SKM-1 treated with dmso at 0.1 percent for 144 hours (cell line): ENCODE measurements around the gene ABO.
A peak's percentile ranks its signal among the peaks of the same experiment; 100 is the strongest.
"Not testable (repeated sequence)": the region's sequence is repeated elsewhere in the genome, so short reads cannot be mapped to it uniquely, and the experiment has no call there.

Experiments used
- DNase-seq: peaks from one replicate; lab custom pipeline; 2025; ENCODE audit not compliant: unreplicated experiment; lab: John Stamatoyannopoulos, UW

The ABO gene

GRCh38 chr9:133246991-133247390 is 28.0 kb downstream of the ABO start:
- DNase-seq: no peak

- DNase-seq: no peak
Measured at GRCh38 chr9:133246562-133246961, 28.4 kb downstream of the ABO start.

GRCh38 chr9:133242991-133243390 is 32.0 kb downstream of the ABO start:
- no peak for DNase-seq

GRCh38 chr9:133242241-133242640 is 32.8 kb downstream of the ABO start:
- no peak for DNase-seq

- DNase-seq: no peak
Measured at GRCh38 chr9:133239533-133240090, 35.4 kb downstream of the ABO start.

- DNase-seq: peak; percentile 74
Measured at GRCh38 chr9:133238851-133239532, 36.0 kb downstream of the ABO start.

GRCh38 chr9:133238272-133238850 is 36.6 kb downstream of the ABO start:
- DNase-seq: no peak

GRCh38 chr9:133237035-133237731 is 37.8 kb downstream of the ABO start:
- DNase-seq: no peak

GRCh38 chr9:133236291-133237034 is 38.5 kb downstream of the ABO start:
- DNase-seq: not testable (repeated sequence)

GRCh38 chr9:133235549-133236222 is 39.3 kb downstream of the ABO start:
- DNase-seq: no peak

GRCh38 chr9:133234577-133235322 is 40.3 kb downstream of the ABO start:
- no peak for DNase-seq

GRCh38 chr9:133233681-133234432 is 41.1 kb downstream of the ABO start:
- DNase-seq: no peak

GRCh38 chr9:133231934-133232568 is 43.0 kb downstream of the ABO start:
- not testable (repeated sequence) for DNase-seq

- not testable (repeated sequence) for DNase-seq
Measured at GRCh38 chr9:133230514-133230913, 44.5 kb downstream of the ABO start.

GRCh38 chr9:133230093-133230492 is 44.9 kb downstream of the ABO start:
- DNase-seq: no peak

GRCh38 chr9:133228474-133229193 is 46.4 kb downstream of the ABO start:
- DNase-seq: not testable (repeated sequence)

GRCh38 chr9:133227996-133228395 is 47.0 kb downstream of the ABO start:
- not testable (repeated sequence) for DNase-seq

GRCh38 chr9:133227242-133227860 is 47.6 kb downstream of the ABO start:
- DNase-seq: no peak
